HUES6 (cell line): ENCODE data around the gene TAX1BP3.
A peak's percentile ranks its signal among the peaks of the same experiment; 100 is the strongest.

Experiments
- H3K27ac ChIP-seq: 2 replicates; pipeline ENCODE4 v1.7.0; 2013; ENCODE audit warnings: low read depth, mild to moderate bottlenecking, low read length, inconsistent platforms
- H3K27me3 ChIP-seq: 2 replicates; pipeline ENCODE4 v1.6.1; 2013; ENCODE audit warnings: low read length; ENCODE audit not compliant: control insufficient read depth, insufficient read depth
- H3K36me3 ChIP-seq: 2 replicates; pipeline ENCODE4 v1.6.1; 2013; ENCODE audit warnings: low read length; ENCODE audit not compliant: control insufficient read depth, insufficient read depth
- H3K4me1 ChIP-seq: 2 replicates; pipeline ENCODE4 v1.6.1; 2013; ENCODE audit warnings: low read length; ENCODE audit not compliant: control insufficient read depth, insufficient read depth
- H3K4me3 ChIP-seq: 2 replicates; pipeline ENCODE4 v1.5.1; 2013; ENCODE audit warnings: low read depth, low read length
- H3K9ac ChIP-seq: one replicate; pipeline ENCODE4 v1.6.1; 2013; ENCODE audit warnings: mild to moderate bottlenecking, low read length
- H3K9me3 ChIP-seq: 2 replicates; pipeline ENCODE4 v1.6.1; 2013; ENCODE audit warnings: low read depth, low read length; ENCODE audit not compliant: control insufficient read depth, insufficient read depth

The TAX1BP3 gene

DNA sequence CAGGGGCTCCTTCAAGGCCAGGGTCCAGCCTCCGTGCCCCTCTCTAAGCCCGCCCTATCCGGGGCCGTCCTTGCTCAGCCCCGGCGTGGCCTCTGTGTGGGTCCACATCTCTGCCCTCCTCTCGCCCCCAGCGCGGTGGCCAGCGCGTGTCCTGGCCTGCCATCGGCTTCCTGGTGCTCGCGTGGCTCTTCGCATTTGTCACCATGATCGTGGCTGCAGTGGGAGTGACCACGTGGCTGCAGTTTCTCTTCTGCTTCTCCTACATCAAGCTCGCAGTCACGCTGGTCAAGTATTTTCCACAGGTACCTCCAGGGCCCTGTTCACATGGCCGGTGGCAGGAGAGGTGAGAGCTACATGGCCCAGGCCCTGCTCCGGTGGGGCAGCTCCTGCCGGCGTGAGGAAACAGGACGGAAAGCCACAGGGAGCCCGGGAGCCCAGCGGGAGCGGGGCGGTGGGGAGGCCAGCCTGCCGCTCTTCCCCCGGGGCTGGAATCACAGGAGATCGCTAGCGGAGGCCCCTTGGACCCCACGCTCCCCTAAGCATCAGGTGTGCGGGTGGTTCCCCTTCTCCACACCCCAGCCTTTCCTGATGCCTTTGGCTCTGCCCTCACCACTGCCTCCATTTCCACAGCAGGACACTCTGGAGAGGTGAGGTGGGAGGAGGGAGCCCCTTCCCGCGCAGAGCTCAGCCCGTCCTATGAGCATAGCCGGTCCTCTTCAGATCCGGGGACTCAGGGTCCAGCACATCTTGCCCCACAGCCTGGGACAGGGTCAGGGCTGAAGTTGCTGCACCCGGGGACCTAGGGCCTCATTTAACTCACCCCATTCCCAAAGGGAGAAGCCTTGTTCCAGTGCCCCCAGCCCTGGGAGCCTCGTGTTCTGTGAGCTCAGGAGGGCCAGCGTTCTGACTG lies 10.2 kb downstream of the TAX1BP3 start:
- no peaks in the 10 kb centered on the region for H3K27me3 ChIP-seq
- no peak overlapping the region for H3K9ac ChIP-seq
- no peak overlapping the region for H3K27ac ChIP-seq
- H3K4me1 ChIP-seq = peaks cover 7% of the 10 kb centered on the region
- no peaks in the 10 kb centered on the region for H3K9me3 ChIP-seq
- peaks cover 42% of the 10 kb centered on the region for H3K36me3 ChIP-seq
- no peak overlapping the region for H3K4me3 ChIP-seq

DNA sequence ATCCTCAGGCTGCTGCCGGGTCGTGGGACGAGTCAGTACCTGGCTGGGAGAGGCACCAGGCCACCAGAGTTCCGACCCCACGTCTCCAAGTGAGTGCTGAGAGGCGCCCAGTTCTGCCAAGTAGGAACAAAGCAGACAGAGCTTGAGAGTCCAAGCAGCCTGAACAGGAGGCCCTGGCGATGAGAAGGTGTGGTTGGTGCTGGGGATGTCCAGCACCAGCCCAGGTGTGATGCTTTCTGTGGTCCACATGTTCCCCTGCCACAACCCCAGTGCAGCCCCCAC lies 10.8 kb downstream of the TAX1BP3 start:
- Histone ChIP-seq H3K4me1 (peaks cover 7% of the 10 kb centered on the region), H3K9ac (no peak overlapping the region), H3K9me3 (no peaks in the 10 kb centered on the region), H3K36me3 (peaks cover 37% of the 10 kb centered on the region), H3K27me3 (no peaks in the 10 kb centered on the region), H3K27ac (no peak overlapping the region), H3K4me3 (no peak overlapping the region)

DNA sequence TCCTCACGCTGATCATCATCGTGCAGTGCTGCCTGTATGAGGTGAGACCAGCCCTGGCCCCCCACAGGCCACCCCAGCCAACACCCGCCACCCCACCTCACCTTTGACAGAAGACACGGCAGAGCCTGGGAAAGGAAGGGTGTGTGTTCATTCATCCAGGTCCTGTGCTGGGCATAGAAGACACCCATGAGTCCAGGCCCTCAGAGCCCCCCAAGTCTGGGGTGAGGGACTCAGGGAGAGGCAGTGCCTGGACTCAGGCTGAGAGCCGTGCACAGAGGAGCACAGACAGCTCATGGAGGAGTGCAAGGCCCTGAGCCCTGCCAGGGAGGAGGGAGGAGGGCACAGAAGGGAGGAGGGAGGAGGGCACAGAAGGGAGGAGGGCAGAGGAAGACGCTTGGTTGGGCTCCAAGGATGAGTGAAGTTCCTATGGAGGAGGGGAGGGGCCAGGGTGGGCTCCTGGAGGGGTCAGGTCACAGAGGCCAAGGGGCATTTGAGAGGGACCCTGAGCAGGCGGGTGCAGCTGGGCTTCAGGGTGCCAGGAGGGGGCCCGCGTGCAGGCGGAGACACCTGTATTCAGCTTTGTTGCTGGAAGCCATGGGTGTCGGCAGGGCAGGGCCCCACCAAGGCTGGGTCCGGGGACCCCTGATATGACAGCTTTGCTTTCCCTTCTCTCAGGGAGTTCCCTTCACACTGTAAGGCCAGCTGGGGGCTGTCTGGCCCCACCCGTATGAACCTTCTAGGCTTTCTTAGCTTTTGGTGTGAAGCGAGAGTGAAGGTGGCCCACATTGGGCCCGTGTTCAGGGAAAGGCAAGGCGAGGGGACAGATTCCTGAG lies 11.4 kb downstream of the TAX1BP3 start:
- Histone ChIP-seq H3K9me3 (no peaks in the 10 kb centered on the region), H3K27me3 (no peaks in the 10 kb centered on the region), H3K4me3 (no peak overlapping the region), H3K4me1 (peaks cover 7% of the 10 kb centered on the region), H3K36me3 (peaks cover 35% of the 10 kb centered on the region), H3K27ac (no peak overlapping the region), H3K9ac (peak overlapping the region; percentile 18)

DNA sequence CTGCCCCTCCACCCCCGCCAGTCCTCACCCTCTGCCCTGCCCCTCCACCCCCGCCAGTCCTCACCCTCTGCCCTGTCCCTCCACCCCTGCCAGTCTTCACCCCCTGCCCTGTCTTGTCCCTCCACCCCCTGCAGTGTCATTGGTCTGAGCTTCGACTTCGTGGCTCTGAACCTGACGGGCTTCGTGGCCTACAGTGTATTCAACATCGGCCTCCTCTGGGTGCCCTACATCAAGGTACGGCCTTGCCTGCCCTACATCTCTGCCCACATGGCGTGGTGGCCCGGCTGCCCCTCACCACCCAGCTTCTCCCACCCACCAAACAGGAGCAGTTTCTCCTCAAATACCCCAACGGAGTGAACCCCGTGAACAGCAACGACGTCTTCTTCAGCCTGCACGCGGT lies 12.0 kb downstream of the TAX1BP3 start:
- H3K4me1 ChIP-seq = peaks cover 7% of the 10 kb centered on the region
- H3K9me3 ChIP-seq = no peaks in the 10 kb centered on the region
- no peak overlapping the region for H3K4me3 ChIP-seq

DNA sequence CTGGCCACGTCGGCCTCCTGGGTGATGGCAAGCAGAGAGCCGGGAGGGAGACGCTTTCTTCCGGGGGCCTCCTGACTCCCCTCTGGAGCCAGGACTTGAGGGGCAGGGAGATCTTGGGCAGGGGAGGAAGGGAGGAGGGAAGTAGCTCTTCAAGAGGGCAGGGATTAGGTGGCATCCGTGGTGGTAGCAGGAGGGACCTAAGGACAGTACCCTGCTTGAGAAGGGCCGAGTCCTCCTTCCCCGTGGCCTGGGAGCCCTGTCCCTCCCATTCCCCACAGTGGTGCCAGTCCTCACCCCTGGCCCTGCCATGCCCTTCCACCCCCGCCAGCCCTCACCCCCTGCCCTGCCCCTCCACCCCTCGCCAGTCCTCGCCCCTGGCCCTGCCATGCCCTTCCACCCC lies 12.6 kb downstream of the TAX1BP3 start:
- Histone ChIP-seq H3K27ac (no peak overlapping the region), H3K9ac (no peak overlapping the region), H3K36me3 (peaks cover 27% of the 10 kb centered on the region), H3K9me3 (no peaks in the 10 kb centered on the region), H3K4me3 (no peak overlapping the region), H3K27me3 (no peaks in the 10 kb centered on the region), H3K4me1 (peaks cover 7% of the 10 kb centered on the region)

More for the DNA sequence above, 12.0 kb downstream of the TAX1BP3 start:
- no peaks in the 10 kb centered on the region for H3K27me3 ChIP-seq
- peak overlapping the region; percentile 18 for H3K9ac ChIP-seq
- H3K36me3 ChIP-seq = peaks cover 32% of the 10 kb centered on the region
- H3K27ac ChIP-seq = no peak overlapping the region

DNA sequence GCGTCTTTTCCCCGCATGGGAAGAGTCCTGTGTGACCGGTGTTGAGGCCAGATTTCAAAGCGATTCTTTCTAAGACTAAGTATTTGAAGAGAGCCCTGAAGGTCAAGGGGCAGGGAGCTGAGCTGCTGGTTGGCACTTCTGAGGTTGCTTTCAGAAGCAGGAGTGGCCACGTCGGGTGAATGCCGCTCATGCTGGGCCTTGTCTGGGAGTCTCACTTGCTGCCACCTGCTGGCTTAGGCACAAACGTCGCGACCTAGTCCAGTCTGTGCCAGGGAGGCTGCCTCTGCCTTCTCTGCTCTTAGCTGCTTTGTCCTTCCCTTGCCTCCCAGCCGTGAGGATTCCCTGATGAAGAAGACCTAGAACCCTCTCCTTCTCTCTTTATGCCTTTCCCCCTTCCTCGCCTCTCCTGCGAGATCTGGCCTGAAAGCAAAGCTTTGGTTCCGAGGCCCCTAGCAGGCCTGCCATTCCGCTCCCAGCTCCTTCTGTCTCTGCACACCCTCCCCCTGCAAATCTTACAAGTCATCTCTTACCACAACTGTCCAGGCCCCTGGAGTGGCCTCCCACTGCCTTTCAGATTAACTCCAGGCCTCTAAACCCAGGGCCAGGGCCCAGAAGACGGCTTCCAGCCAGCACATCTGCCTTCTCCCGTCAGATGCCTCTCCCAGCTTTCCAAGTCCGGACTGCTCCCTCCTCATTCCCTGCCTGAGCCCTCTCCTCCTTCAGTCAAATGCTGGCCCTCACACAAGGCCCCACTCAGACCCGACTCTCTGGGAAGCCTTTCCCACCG lies 20.4 kb downstream of the TAX1BP3 start:
- Histone ChIP-seq H3K9ac (no peak overlapping the region), H3K9me3 (no peaks in the 10 kb centered on the region), H3K27ac (no peak overlapping the region), H3K36me3 (peaks cover 38% of the 10 kb centered on the region), H3K27me3 (no peaks in the 10 kb centered on the region), H3K4me3 (no peak overlapping the region), H3K4me1 (no peaks in the 10 kb centered on the region)

DNA sequence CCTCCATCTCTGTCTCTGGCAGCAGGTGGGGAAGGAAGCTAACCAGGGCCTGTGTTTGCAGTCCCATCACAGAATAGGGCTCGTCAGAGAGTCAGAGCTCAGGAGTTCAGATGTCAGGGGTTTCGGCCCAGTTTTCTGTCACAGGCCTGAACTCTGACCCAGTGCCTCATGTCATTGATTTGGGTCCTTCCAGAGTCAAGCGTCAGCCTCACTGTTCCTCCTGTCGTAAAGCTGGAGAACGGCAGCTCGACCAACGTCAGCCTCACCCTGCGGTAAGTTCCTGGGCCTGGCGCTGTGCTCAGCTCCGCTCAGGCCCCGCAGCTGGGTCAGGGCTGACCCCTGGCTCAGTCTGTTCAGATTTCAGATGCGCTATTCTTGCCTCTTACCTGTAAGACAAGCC lies 21.1 kb downstream of the TAX1BP3 start:
- H3K27me3 ChIP-seq = no peaks in the 10 kb centered on the region
- no peak overlapping the region for H3K27ac ChIP-seq
- H3K9ac ChIP-seq = no peak overlapping the region
- no peaks in the 10 kb centered on the region for H3K9me3 ChIP-seq
- H3K4me1 ChIP-seq = no peaks in the 10 kb centered on the region
- no peak overlapping the region for H3K4me3 ChIP-seq
- peaks cover 38% of the 10 kb centered on the region for H3K36me3 ChIP-seq

DNA sequence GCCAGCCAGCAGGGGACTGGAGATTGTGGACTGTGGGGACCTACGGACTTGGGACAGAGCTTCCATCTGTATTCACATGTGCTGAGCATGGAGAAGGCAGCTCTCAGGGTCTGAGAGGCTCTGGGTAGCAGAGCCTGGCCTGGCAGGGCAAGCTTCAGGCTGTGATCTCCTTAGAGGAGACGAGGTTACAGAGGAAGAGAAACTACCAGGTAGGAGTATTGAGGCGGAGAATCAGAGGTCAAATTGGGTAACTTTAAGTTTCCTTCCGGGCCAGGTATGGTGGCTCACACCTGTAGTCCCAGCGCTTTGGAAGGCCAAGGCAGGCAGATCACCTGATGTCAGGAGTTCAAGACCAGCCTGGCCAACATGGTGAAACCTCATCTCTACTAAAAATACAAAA lies 23.1 kb downstream of the TAX1BP3 start:
- H3K36me3 ChIP-seq = peaks cover 42% of the 10 kb centered on the region
- H3K4me3 ChIP-seq = no peak overlapping the region
- H3K4me1 ChIP-seq = peaks cover 8% of the 10 kb centered on the region
- H3K9ac ChIP-seq = no peak overlapping the region
- no peaks in the 10 kb centered on the region for H3K9me3 ChIP-seq
- H3K27ac ChIP-seq = no peak overlapping the region
- no peaks in the 10 kb centered on the region for H3K27me3 ChIP-seq

DNA sequence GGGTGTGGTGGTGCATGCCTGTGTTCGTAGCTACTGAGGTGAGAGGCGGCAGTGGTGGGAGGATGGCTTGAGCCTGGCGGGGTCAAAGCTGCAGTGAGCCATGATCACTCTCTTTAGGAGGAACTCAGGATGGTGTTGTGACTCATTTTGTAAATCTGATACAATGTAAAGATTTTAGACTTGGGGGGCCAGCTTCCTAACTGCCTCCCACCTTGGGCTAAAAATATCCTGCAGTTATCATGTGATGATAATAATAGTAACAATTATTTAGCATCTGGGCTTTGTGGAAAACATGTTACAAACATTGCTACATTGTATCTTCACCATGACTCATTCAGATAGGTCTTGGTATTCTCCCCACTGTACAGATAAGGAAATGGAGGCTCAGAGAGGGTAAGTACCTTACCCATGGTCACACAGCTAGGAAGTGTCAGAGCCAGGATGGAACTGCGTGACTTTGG lies 24.5 kb downstream of the TAX1BP3 start:
- no peak overlapping the region for H3K9ac ChIP-seq
- H3K27me3 ChIP-seq = no peaks in the 10 kb centered on the region
- peaks cover 35% of the 10 kb centered on the region for H3K36me3 ChIP-seq
- H3K4me3 ChIP-seq = no peak overlapping the region
- no peaks in the 10 kb centered on the region for H3K9me3 ChIP-seq
- H3K4me1 ChIP-seq = peaks cover 12% of the 10 kb centered on the region
- no peak overlapping the region for H3K27ac ChIP-seq

DNA sequence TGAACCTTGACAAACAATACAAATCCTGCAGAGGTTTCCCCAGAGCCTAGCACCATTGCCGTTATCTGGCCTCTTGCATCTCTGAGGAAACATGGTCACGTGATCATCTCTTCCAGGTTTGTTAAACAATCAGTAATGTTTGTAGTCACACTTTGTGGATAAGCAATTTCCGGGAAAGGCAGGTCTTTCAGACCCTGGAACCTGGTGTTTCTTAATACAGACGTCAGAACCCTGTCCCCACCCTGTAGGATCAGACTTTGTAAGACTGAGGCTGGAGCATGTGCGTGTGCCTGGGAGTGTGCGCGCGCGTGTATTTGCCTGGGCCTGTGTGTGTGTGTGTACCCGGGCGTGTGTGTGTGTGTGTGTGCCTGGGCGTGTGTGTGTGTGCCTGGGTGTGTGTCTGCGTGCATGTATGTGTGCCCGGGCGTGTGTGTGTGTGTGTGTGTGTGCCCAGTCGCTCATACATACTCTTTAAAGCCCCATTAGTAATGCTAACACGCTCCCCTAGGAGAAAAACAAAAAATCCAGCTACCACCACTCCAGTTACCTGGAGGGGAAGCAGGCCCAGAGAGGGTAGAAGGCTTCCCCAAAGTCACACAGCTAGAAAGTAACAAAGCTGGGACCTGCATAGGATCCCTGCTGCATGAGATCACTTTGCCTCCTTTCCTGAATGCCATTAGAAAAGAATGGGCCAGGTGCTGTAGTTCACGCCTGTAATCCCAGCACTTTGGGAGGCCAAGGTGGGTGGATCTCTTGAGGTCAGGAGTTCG lies 26.5 kb downstream of the TAX1BP3 start:
- peaks cover 12% of the 10 kb centered on the region for H3K4me1 ChIP-seq
- no peaks in the 10 kb centered on the region for H3K9me3 ChIP-seq
- no peak overlapping the region for H3K9ac ChIP-seq
- peaks cover 29% of the 10 kb centered on the region for H3K36me3 ChIP-seq
- no peaks in the 10 kb centered on the region for H3K27me3 ChIP-seq
- no peak overlapping the region; the same call in 1 of the 2 replicates for H3K27ac ChIP-seq
- no peak overlapping the region for H3K4me3 ChIP-seq
